A673 (cell line): Measurements from ENCODE around the gene AP4S1. TPM values are rescaled to one million over a fixed set of nuclear protein-coding genes. Genes with fewer than 3 reads are reported as not detected.
"Not testable (repeated sequence)": the region's sequence is repeated elsewhere in the genome, so short reads cannot be mapped to it uniquely, and the experiment has no call there.

Experiments
- BruUV-seq: library from RNA; stranded (reverse); fragments of 400-500 nt; replicated peaks from 2 replicates; lab custom pipeline; 2021; lab: Mats Ljungman, UMichigan
- CTCF ChIA-PET: fragments of 300-600 bp; sonication (Branson Sonifier 250); formaldehyde crosslinking; loops from one replicate; lab custom pipeline; 2022; ENCODE audit warnings: antibody characterized with exemption; lab: Charles Lee
- POLR2A ChIA-PET: fragments of 300-600 bp; sonication (Branson Sonifier 250); formaldehyde crosslinking; loops from one replicate; lab custom pipeline; 2022; ENCODE audit warnings: antibody characterized with exemption; ENCODE audit not compliant: low non-redundant PET; lab: Charles Lee
- DNase-seq: peaks from one replicate; pipeline ENCODE4 v3.0.0-alpha.2; 2015; ENCODE audit warnings: low spot score
- H3K27ac ChIP-seq: fragments of 200-600 bp; sonication (generic); 2 replicates; pipeline ENCODE4 v1.5.1; 2016; ENCODE audit warnings: mixed run types, low read depth, mild to moderate bottlenecking, mixed read lengths, antibody characterized with exemption, low read length; ENCODE audit not compliant: poor library complexity, severe bottlenecking
- H3K27me3 ChIP-seq: fragments of 200-600 bp; sonication (generic); replicated peaks from 2 replicates; pipeline ENCODE4 v1.6.1; 2017; ENCODE audit warnings: mixed run types, low read depth, mild to moderate bottlenecking, mixed read lengths, antibody characterized with exemption, low read length; ENCODE audit not compliant: insufficient read depth, poor library complexity
- H3K36me3 ChIP-seq: fragments of 200-600 bp; sonication (generic); 2 replicates; pipeline ENCODE4 v1.6.1; 2016; ENCODE audit warnings: mixed run types, mild to moderate bottlenecking, mixed read lengths, antibody characterized with exemption, low read length; ENCODE audit not compliant: insufficient read depth, poor library complexity, severe bottlenecking
- H3K4me1 ChIP-seq: fragments of 200-600 bp; sonication (generic); 2 replicates; pipeline ENCODE4 v1.6.1; 2017; ENCODE audit warnings: mixed run types, mild to moderate bottlenecking, mixed read lengths, antibody characterized with exemption, low read length; ENCODE audit not compliant: insufficient read depth, poor library complexity, severe bottlenecking
- H3K4me3 ChIP-seq: fragments of 200-600 bp; sonication (generic); 2 replicates; pipeline ENCODE4 v1.5.1; 2016; ENCODE audit warnings: low read depth, mixed run types, mild to moderate bottlenecking, mixed read lengths, low read length; ENCODE audit not compliant: poor library complexity, severe bottlenecking
- H3K9me3 ChIP-seq: fragments of 200-600 bp; sonication (generic); 2 replicates; pipeline ENCODE4 v1.6.1; 2016; ENCODE audit warnings: mixed run types, low read depth, mild to moderate bottlenecking, mixed read lengths, antibody characterized with exemption, low read length; ENCODE audit not compliant: poor library complexity, severe bottlenecking
- CTCF ChIP-seq: fragments of 300-800, 200-600 bp; sonication (generic); conservative IDR thresholded peaks from 2 replicates; pipeline ENCODE4 v1.5.1; 2017; ENCODE audit warnings: low read depth, mild to moderate bottlenecking, antibody characterized with exemption, low read length, moderate library complexity, mixed read lengths
- EZH2 ChIP-seq: fragments of 200-600 bp; sonication (generic); IDR thresholded peaks from 2 replicates; pipeline ENCODE4 v1.6.1; 2017; ENCODE audit warnings: borderline replicate concordance, low read depth, mild to moderate bottlenecking, mixed read lengths, antibody characterized with exemption, low read length; ENCODE audit not compliant: poor library complexity, severe bottlenecking
- intact Hi-C: fragments of 100-400 bp; cut with micrococcal nuclease; formaldehyde crosslinking; loops from one replicate; pipeline ENCODE4 v1.10.0; 2022; ENCODE audit not compliant: unreplicated experiment
- total RNA-seq: library from RNA; stranded (reverse); gene quantifications from 2 replicates; pipeline ENCODE4 v1.2.3, GENCODE V29; 2021

Gene AP4S1
- total RNA-seq, 1 experiment from 2014 or later, result 8.6 TPM

GRCh38 chr14:31003284-31003683, 22.2 kb upstream of the AP4S1 start:
- POLR2A ChIA-PET, result interaction anchor here (0.6 kb wide), 1 partner anchor 1036 kb away, joined by 8 read pairs; no protein-coding TSS in a partner anchor

GRCh38 chr14:31004007-31004406, 21.4 kb upstream of the AP4S1 start:
- POLR2A ChIA-PET, H3K27me3 ChIP-seq, H3K27ac ChIP-seq, H3K4me1 ChIP-seq, BruUV-seq, H3K4me3 ChIP-seq, DNase-seq, CTCF ChIA-PET, H3K36me3 ChIP-seq, intact Hi-C loops: not testable (repeated sequence)
- peaks cover 11% of the 10 kb centered on the region for H3K9me3 ChIP-seq

More at GRCh38 chr14:31003284-31003683, 22.2 kb upstream of the AP4S1 start:
- CTCF ChIA-PET, result interaction anchor here (0.7 kb wide), 1 partner anchor 71 kb away, joined by 5 read pairs; no protein-coding TSS in a partner anchor
- H3K9me3 ChIP-seq, result peaks cover 18% of the 10 kb centered on the region
- no peaks in the 10 kb centered on the region for H3K27me3 ChIP-seq
- H3K36me3 ChIP-seq, result no peaks in the 10 kb centered on the region
- no TSS peak for BruUV-seq
- no peaks in the 10 kb centered on the region for H3K4me1 ChIP-seq
- no peak overlapping the region for H3K4me3 ChIP-seq
- intact Hi-C loops, result no loop called here
- TF ChIP-seq EZH2, result no peak
- TF ChIP-seq CTCF, result no peak
- no peak for DNase-seq
- H3K27ac ChIP-seq, result no peak overlapping the region

- POLR2A ChIA-PET, result no interaction called here
- TF ChIP-seq EZH2, result no peak
- TF ChIP-seq CTCF, result no peak
- no peaks in the 10 kb centered on the region for H3K9me3 ChIP-seq
- H3K36me3 ChIP-seq, result no peaks in the 10 kb centered on the region
- H3K4me3 ChIP-seq, result no peak overlapping the region
- BruUV-seq, result no TSS peak
- intact Hi-C loops, result no loop called here
- CTCF ChIA-PET, result no interaction called here
- no peaks in the 10 kb centered on the region for H3K27me3 ChIP-seq
- no peak for DNase-seq
- H3K4me1 ChIP-seq, result no peaks in the 10 kb centered on the region
- H3K27ac ChIP-seq, result no peak overlapping the region
Measured at GRCh38 chr14:31006703-31007102, 18.7 kb upstream of the AP4S1 start.

- Histone ChIP-seq H3K4me1 (no peaks in the 10 kb centered on the region), H3K36me3 (peaks cover 4% of the 10 kb centered on the region), H3K27ac (no peak overlapping the region), H3K4me3 (no peak overlapping the region), H3K9me3 (no peaks in the 10 kb centered on the region), H3K27me3 (no peaks in the 10 kb centered on the region)
- intact Hi-C loops, result no loop called here
- no TSS peak for BruUV-seq
- POLR2A ChIA-PET, result no interaction called here
- DNase-seq, result no peak
- TF ChIP-seq CTCF (no peak), EZH2 (no peak)
- CTCF ChIA-PET, result no interaction called here
Measured at GRCh38 chr14:31009836-31010574, 15.4 kb upstream of the AP4S1 start.
